GM12801 (cell line): ENCODE results near the gene TXNRD2.

Source experiments
- CTCF ChIP-seq: IDR thresholded peaks from one replicate; pipeline ENCODE4 v1.5.1; 2011; ENCODE audit warnings: control low read depth; ENCODE audit not compliant: insufficient read length; ENCODE audit errors: extremely low read depth

The TXNRD2 gene

GRCh38 chr22:19909350-19910179, 32.1 kb downstream of the TXNRD2 start:
- TF ChIP-seq CTCF, result no peak

GRCh38 chr22:19905347-19906276, 36.0 kb downstream of the TXNRD2 start:
- TF ChIP-seq CTCF, result no peak

- no peak for TF ChIP-seq CTCF
Observed at GRCh38 chr22:19904935-19905334, 36.7 kb downstream of the TXNRD2 start.

GRCh38 chr22:19904174-19904856, 37.3 kb downstream of the TXNRD2 start:
- TF ChIP-seq CTCF, result no peak

- no peak for TF ChIP-seq CTCF
Observed at GRCh38 chr22:19903513-19903912, 38.1 kb downstream of the TXNRD2 start.

GRCh38 chr22:19903031-19903430, 38.6 kb downstream of the TXNRD2 start:
- no peak for TF ChIP-seq CTCF

- no peak for TF ChIP-seq CTCF
Observed at GRCh38 chr22:19902245-19902715, 39.3 kb downstream of the TXNRD2 start.
